ENCODE measurements around the gene SUMO4. TPM values are rescaled to one million over a fixed set of nuclear protein-coding genes. Genes with fewer than 3 reads are reported as not detected.

SUMO4 gene
- total and polyA plus RNA-seq, 10 of the 15 experiments (the other 5 are each of a cell fraction or from before 2014, with no cell fraction given), result 0.07 to 5.3 (median 1.0) TPM; not detected in 1

- H3K9ac ChIP-seq (ENCODE audit: control insufficient read depth, insufficient read depth, low read length), result no peak overlapping the region
- peaks cover 14% of the 10 kb centered on the region for H3K79me2 ChIP-seq (ENCODE audit: control insufficient read depth, insufficient read depth, low read length)
- intact Hi-C loops (cut with micrococcal nuclease; ENCODE audit: unreplicated experiment) (no loop called here), in situ Hi-C loops (cut with MboI) (no loop called here)
- POLR2A ChIA-PET, result no interaction called here
- WGBS (ENCODE audit: insufficient coverage, insufficient replicate concordance, low lambda C conversion rate, missing lambda C conversion rate), result 100% methylated on average over 1 of the region's 1 CpG
- ATAC-seq (no peak), FAIRE-seq (no peak), DNase-seq (ENCODE audit: low read depth, low spot score) (no peak)
- no peak overlapping the region for H2AFZ ChIP-seq (ENCODE audit: control insufficient read depth, low read depth, low read length)
- H3K4me3 ChIP-seq, result no peak overlapping the region
- H3K27ac ChIP-seq (ENCODE audit: control insufficient read depth, insufficient read depth), result no peak overlapping the region
- H3K4me2 ChIP-seq (ENCODE audit: control insufficient read depth, insufficient read depth), result no peak overlapping the region
- no TSS peak for BruUV-seq (replicated peaks)
- H3K4me1 ChIP-seq (ENCODE audit: control insufficient read depth, insufficient read depth, low read length), result no peaks in the 10 kb centered on the region; the same call in 1 of the 2 replicates
- TF ChIP-seq PML (IDR thresholded peaks at IDR 0.05; ENCODE audit: low read length) (no peak), RB1 (IDR thresholded peaks at IDR 0.05; ENCODE audit: borderline replicate concordance) (no peak), HSF1 (IDR thresholded peaks at IDR 0.05; ENCODE audit: low read depth, low read length) (no peak), RUNX3 (IDR thresholded peaks at IDR 0.05; ENCODE audit: low read length) (no peak), HDGF (IDR thresholded peaks at IDR 0.05) (no peak), SMC3 (IDR thresholded peaks at IDR 0.05; ENCODE audit: borderline replicate concordance, low read length) (no peak), BACH1 (IDR thresholded peaks at IDR 0.05; ENCODE audit: borderline replicate concordance) (no peak), PAX5 (IDR thresholded peaks at IDR 0.05; ENCODE audit: borderline replicate concordance, low read depth, low read length) (no peak), EED (IDR thresholded peaks at IDR 0.05; ENCODE audit: low read depth) (no peak), CHD4 (IDR thresholded peaks at IDR 0.05) (no peak), GATAD2B (conservative IDR thresholded peaks at IDR 0.05; ENCODE audit: low read depth) (no peak), SUPT20H (IDR thresholded peaks at IDR 0.05; ENCODE audit: borderline replicate concordance, control insufficient read depth, low read depth, low read length) (no peak)
- peaks cover 0 to 9% of the 10 kb centered on the region in 2 experiments; a peak in 3 of 4 replicates for H3K36me3 ChIP-seq (ENCODE audit: control insufficient read depth in 2 of 2, insufficient read depth in 2 of 2, low read length in 1 of 2)
- CTCF ChIA-PET, result interaction anchor here (0.8 kb wide), 1 partner anchor 18 kb away, joined by 3 read pairs; no protein-coding TSS in a partner anchor
- RAD21 ChIA-PET (ENCODE audit: unreplicated experiment), result no interaction called here
- H3K9me3 ChIP-seq (replicated peaks; ENCODE audit: control insufficient read depth, insufficient read depth, low read length), result peaks cover 17% of the 10 kb centered on the region
- H3K27me3 ChIP-seq (replicated peaks in 1 of 2; ENCODE audit: control insufficient read depth in 2 of 2, insufficient read depth in 2 of 2, low read length in 1 of 2), result no peaks in the 10 kb centered on the region
- SMC1A ChIA-PET (ENCODE audit: uncharacterized antibody, unreplicated experiment), result interaction anchor here (0.5 to 1.1 kb wide), 5 partner anchors 13 to 302 kb away, joined by 3 to 4 read pairs (median 4); no protein-coding TSS in a partner anchor
- no peaks in the 10 kb centered on the region for H4K20me1 ChIP-seq (ENCODE audit: control insufficient read depth, insufficient read depth)
These were observed 12.1 kb upstream of the SUMO4 start for GRCh38 chr6:149387779-149388512.
